ENCODE data around the gene EVX1.

The EVX1 gene

GRCh38 chr7:27200761-27201579 is 41.6 kb upstream of the EVX1 start:
- Histone ChIP-seq H3K4me1 (ENCODE audit: insufficient read depth, low read length) (no peaks in the 10 kb centered on the region), H3K36me3 (ENCODE audit: insufficient read depth, low read length) (no peaks in the 10 kb centered on the region), H3K9ac (ENCODE audit: low read depth, low read length) (no peak overlapping the region), H3K9me3 (ENCODE audit: insufficient read depth, low read depth, low read length) (no peaks in the 10 kb centered on the region), H3K27me3 (ENCODE audit: insufficient read depth, low read length) (peaks cover 100% of the 10 kb centered on the region), H3K27ac (ENCODE audit: low read depth, low read length) (no peak overlapping the region), H3K4me3 (ENCODE audit: low read length) (no peak overlapping the region)
- 8% methylated on average over 14 of the region's 14 CpGs for whole genome bisulfite sequencing

- Histone ChIP-seq H3K9me3 (ENCODE audit: insufficient read depth, low read depth, low read length) (no peaks in the 10 kb centered on the region), H3K9ac (ENCODE audit: low read depth, low read length) (no peak overlapping the region), H3K4me1 (ENCODE audit: insufficient read depth, low read length) (no peaks in the 10 kb centered on the region), H3K4me3 (ENCODE audit: low read length) (no peak overlapping the region), H3K27ac (ENCODE audit: low read depth, low read length) (no peak overlapping the region), H3K36me3 (ENCODE audit: insufficient read depth, low read length) (no peaks in the 10 kb centered on the region), H3K27me3 (ENCODE audit: insufficient read depth, low read length) (peaks cover 100% of the 10 kb centered on the region)
- WGBS: 14% methylated on average over 4 of the region's 4 CpGs
Measured at GRCh38 chr7:27201580-27202017, 41.0 kb upstream of the EVX1 start.

- no peaks in the 10 kb centered on the region for H3K36me3 ChIP-seq (ENCODE audit: insufficient read depth, low read length)
- H3K27me3 ChIP-seq (ENCODE audit: insufficient read depth, low read length): peaks cover 100% of the 10 kb centered on the region
- 6% methylated on average over 30 of the region's 30 CpGs for WGBS
- no peaks in the 10 kb centered on the region for H3K9me3 ChIP-seq (ENCODE audit: insufficient read depth, low read depth, low read length)
- no peaks in the 10 kb centered on the region for H3K4me1 ChIP-seq (ENCODE audit: insufficient read depth, low read length)
- no peak overlapping the region for H3K27ac ChIP-seq (ENCODE audit: low read depth, low read length)
- no peak overlapping the region for H3K9ac ChIP-seq (ENCODE audit: low read depth, low read length)
- H3K4me3 ChIP-seq (ENCODE audit: low read length): no peak overlapping the region
Measured at GRCh38 chr7:27202018-27202861, 40.4 kb upstream of the EVX1 start.

GRCh38 chr7:27202862-27203134 is 39.8 kb upstream of the EVX1 start:
- WGBS: 11% methylated on average over 2 of the region's 3 CpGs
- H3K4me3 ChIP-seq (ENCODE audit: low read length): no peak overlapping the region
- H3K36me3 ChIP-seq (ENCODE audit: insufficient read depth, low read length): no peaks in the 10 kb centered on the region
- H3K27ac ChIP-seq (ENCODE audit: low read depth, low read length): no peak overlapping the region
- H3K9me3 ChIP-seq (ENCODE audit: insufficient read depth, low read depth, low read length): no peaks in the 10 kb centered on the region
- no peak overlapping the region for H3K9ac ChIP-seq (ENCODE audit: low read depth, low read length)
- H3K27me3 ChIP-seq (ENCODE audit: insufficient read depth, low read length): peaks cover 100% of the 10 kb centered on the region
- no peaks in the 10 kb centered on the region for H3K4me1 ChIP-seq (ENCODE audit: insufficient read depth, low read length)

GRCh38 chr7:27203365-27203953 is 39.1 kb upstream of the EVX1 start:
- Histone ChIP-seq H3K27me3 (ENCODE audit: insufficient read depth, low read length) (peaks cover 100% of the 10 kb centered on the region), H3K36me3 (ENCODE audit: insufficient read depth, low read length) (no peaks in the 10 kb centered on the region)
- 17% methylated on average over 10 of the region's 10 CpGs for WGBS

GRCh38 chr7:27203964-27204594 is 38.5 kb upstream of the EVX1 start:
- Histone ChIP-seq H3K4me3 (ENCODE audit: low read length) (no peak overlapping the region), H3K27me3 (ENCODE audit: insufficient read depth, low read length) (peaks cover 100% of the 10 kb centered on the region)
- 18% methylated on average over 4 of the region's 4 CpGs for WGBS

More at GRCh38 chr7:27203365-27203953, 39.1 kb upstream of the EVX1 start:
- Histone ChIP-seq H3K9me3 (ENCODE audit: insufficient read depth, low read depth, low read length) (no peaks in the 10 kb centered on the region), H3K9ac (ENCODE audit: low read depth, low read length) (no peak overlapping the region), H3K27ac (ENCODE audit: low read depth, low read length) (no peak overlapping the region), H3K4me1 (ENCODE audit: insufficient read depth, low read length) (no peaks in the 10 kb centered on the region), H3K4me3 (ENCODE audit: low read length) (no peak overlapping the region)

GRCh38 chr7:27204851-27205322 is 37.7 kb upstream of the EVX1 start:
- no peak overlapping the region for H3K27ac ChIP-seq (ENCODE audit: low read depth, low read length)
- H3K36me3 ChIP-seq (ENCODE audit: insufficient read depth, low read length): no peaks in the 10 kb centered on the region
- H3K4me1 ChIP-seq (ENCODE audit: insufficient read depth, low read length): no peaks in the 10 kb centered on the region
- H3K9ac ChIP-seq (ENCODE audit: low read depth, low read length): no peak overlapping the region
- 2% methylated on average over 41 of the region's 41 CpGs for WGBS
- peaks cover 100% of the 10 kb centered on the region for H3K27me3 ChIP-seq (ENCODE audit: insufficient read depth, low read length)
- no peaks in the 10 kb centered on the region for H3K9me3 ChIP-seq (ENCODE audit: insufficient read depth, low read depth, low read length)
- no peak overlapping the region for H3K4me3 ChIP-seq (ENCODE audit: low read length)

More at GRCh38 chr7:27203964-27204594, 38.5 kb upstream of the EVX1 start:
- Histone ChIP-seq H3K9me3 (ENCODE audit: insufficient read depth, low read depth, low read length) (no peaks in the 10 kb centered on the region), H3K27ac (ENCODE audit: low read depth, low read length) (no peak overlapping the region), H3K36me3 (ENCODE audit: insufficient read depth, low read length) (no peaks in the 10 kb centered on the region), H3K4me1 (ENCODE audit: insufficient read depth, low read length) (no peaks in the 10 kb centered on the region), H3K9ac (ENCODE audit: low read depth, low read length) (no peak overlapping the region)

GRCh38 chr7:27205325-27206280 is 37.0 kb upstream of the EVX1 start:
- no peaks in the 10 kb centered on the region for H3K4me1 ChIP-seq (ENCODE audit: insufficient read depth, low read length)
- H3K4me3 ChIP-seq (ENCODE audit: low read length): no peak overlapping the region
- H3K27me3 ChIP-seq (ENCODE audit: insufficient read depth, low read length): peaks cover 100% of the 10 kb centered on the region
- no peaks in the 10 kb centered on the region for H3K36me3 ChIP-seq (ENCODE audit: insufficient read depth, low read length)
- 3% methylated on average over 52 of the region's 52 CpGs for WGBS
- H3K9ac ChIP-seq (ENCODE audit: low read depth, low read length): no peak overlapping the region
- H3K27ac ChIP-seq (ENCODE audit: low read depth, low read length): no peak overlapping the region
- H3K9me3 ChIP-seq (ENCODE audit: insufficient read depth, low read depth, low read length): no peaks in the 10 kb centered on the region

- 23% methylated on average over 7 of the region's 7 CpGs for WGBS
Measured at GRCh38 chr7:27207348-27207985, 35.1 kb upstream of the EVX1 start.

GRCh38 chr7:27208998-27209397 is 33.6 kb upstream of the EVX1 start:
- H3K9ac ChIP-seq (ENCODE audit: low read depth, low read length): no peak overlapping the region
- no peak overlapping the region for H3K4me3 ChIP-seq (ENCODE audit: low read length)
- H3K36me3 ChIP-seq (ENCODE audit: insufficient read depth, low read length): no peaks in the 10 kb centered on the region
- no peaks in the 10 kb centered on the region; the same call in none of the 2 replicates for H3K4me1 ChIP-seq (ENCODE audit: insufficient read depth, low read length)
- no peaks in the 10 kb centered on the region for H3K9me3 ChIP-seq (ENCODE audit: insufficient read depth, low read depth, low read length)
- no peak overlapping the region for H3K27ac ChIP-seq (ENCODE audit: low read depth, low read length)
- peaks cover 100% of the 10 kb centered on the region for H3K27me3 ChIP-seq (ENCODE audit: insufficient read depth, low read length)
- 67% methylated on average over 4 of the region's 4 CpGs for WGBS

More at GRCh38 chr7:27207348-27207985, 35.1 kb upstream of the EVX1 start:
- no peaks in the 10 kb centered on the region for H3K4me1 ChIP-seq (ENCODE audit: insufficient read depth, low read length)
- H3K36me3 ChIP-seq (ENCODE audit: insufficient read depth, low read length): no peaks in the 10 kb centered on the region
- no peaks in the 10 kb centered on the region for H3K9me3 ChIP-seq (ENCODE audit: insufficient read depth, low read depth, low read length)
- no peak overlapping the region for H3K27ac ChIP-seq (ENCODE audit: low read depth, low read length)
- peaks cover 100% of the 10 kb centered on the region for H3K27me3 ChIP-seq (ENCODE audit: insufficient read depth, low read length)
- no peak overlapping the region for H3K4me3 ChIP-seq (ENCODE audit: low read length)
- no peak overlapping the region for H3K9ac ChIP-seq (ENCODE audit: low read depth, low read length)

Data from HUES64 (cell line).